CMK (cell line): ENCODE results near the gene SLC16A3.
"Not testable (repeated sequence)": the region's sequence is repeated elsewhere in the genome, so short reads cannot be mapped to it uniquely, and the experiment has no call there.

ENCODE experiments used
- DNase-seq: peaks from one replicate; pipeline ENCODE4 v3.0.0-alpha.2; 2010; ENCODE audit warnings: low read depth

The SLC16A3 gene

DNA sequence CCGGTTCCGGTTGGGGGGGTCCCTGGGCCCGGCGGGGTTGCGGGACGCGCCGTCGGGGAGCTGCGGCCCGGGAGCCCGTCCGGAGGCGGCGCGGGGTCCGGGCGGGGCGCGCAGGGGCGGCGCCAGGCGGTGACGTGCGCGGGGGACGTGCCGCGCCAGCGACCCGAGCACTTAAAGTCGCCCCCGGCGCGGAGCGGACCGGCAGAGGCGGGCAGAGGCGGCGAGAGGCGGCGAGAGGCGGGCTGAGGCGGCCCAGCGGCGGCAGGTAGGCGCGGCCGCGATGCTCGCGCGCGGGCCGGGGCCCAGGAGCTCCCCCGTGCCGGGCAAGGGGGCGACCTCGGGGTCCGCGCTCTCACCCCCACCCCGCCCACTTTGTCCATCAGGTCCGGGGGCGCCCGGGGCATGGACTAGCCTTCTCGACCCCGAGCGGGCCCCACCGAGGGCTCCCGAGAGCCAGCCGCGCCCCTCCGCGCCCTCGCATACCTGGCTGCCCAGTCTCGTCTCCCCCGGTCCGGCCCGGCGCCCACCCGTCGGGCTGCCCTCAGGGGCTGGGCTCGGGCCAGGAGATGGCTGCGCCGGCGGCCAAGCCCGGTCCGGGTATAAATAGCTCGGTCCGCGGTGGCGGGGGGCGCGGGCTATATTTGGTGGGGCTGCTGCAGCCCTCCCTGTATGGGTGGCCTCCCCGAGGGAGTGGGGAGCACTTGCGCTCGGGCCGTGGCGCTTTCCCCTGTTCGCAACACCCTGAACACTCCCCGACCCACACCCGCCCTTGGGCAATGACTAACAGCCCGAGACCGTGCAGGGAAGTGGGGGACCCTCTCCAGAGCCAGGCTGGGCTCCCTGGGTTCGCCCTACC is at the start of gene SLC16A3:
Gene SLC16A3, plus strand, starts transcription at position 201 of the 856 bp plus-strand sequence. CDS start 6,967 bp downstream, outside the sequence.
- DNase-seq, result no peak

DNA sequence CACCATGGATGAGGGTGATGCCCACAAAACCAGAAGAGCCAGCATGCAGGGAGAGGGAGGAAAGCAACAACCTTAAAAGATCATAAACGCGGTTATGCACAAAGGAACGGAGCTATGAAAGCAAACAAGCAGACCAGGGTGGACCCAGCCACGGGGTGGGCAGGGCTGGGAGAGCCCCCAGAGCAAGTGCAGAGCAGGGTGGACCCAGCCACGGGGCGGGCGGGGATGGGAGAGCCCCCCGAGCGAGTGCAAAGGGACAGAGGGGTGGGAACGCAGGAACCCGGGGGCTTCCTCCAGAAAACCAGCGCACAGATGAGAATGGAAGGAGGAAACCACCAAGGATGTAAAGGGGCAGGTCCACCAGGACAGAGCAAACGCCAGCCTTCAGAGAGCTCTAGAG is 49.4 kb upstream of the SLC16A3 start:
- no peak for DNase-seq

DNA sequence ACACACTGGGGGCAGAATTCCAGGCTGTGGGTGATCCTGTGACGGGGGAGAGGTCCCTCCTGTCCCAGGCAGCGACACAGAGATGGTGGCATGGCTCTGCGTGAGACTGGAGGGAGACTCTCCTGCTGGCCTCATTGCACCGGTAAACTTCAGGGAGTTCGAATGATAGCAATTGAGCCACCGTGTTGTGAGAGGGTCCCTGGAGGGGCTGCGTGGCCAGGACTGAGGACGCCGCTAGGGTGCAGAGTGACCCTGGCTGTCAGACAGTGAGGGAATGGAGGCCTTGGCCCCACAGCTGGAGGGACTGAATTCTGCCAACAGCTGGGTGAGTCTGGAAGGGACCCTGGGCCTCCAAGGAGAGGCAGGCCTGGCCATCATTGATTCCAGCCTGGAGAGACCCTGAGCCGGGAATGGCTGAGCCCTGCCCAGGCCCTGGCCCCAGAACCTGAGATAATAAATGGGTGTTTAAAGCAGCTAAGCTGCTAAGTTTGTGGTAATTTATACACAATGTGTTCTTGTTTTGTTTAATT is 48.8 kb upstream of the SLC16A3 start:
- no peak for DNase-seq

DNA sequence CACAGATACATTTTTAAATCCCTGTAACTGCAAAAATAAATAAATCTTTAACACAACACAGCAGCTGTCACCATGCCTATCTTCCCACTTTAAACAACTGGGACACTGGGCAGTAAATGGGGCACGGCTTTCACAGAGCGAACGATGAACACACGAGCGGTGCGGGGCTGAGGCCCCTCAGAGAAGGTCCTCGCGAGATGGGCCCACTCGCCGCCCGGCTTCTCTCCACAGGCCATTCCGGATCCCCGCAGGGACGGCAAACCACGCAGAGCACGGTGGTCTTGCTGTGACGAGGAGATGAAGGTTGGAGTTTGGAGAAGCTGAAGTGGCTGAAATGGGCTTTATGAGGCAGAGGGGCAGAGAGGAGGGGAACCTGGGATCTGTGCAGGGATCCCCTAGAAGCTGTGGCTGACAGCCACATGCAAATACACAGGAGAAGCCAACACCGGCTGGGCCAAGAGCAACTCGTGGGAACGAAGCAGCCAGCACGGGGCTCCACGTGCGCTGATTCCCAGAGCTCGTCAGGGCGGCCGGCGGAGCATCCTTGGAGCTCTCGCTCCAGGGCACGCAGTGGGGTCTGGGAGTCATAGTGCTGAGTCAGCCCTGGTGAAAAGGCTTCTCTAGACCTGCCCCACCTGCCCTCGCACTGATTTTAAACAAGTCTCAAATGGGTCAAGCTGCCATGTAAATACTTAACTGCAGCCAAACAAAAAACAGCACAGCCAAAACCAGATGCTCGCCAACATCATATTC is 47.9 kb upstream of the SLC16A3 start:
- no peak for DNase-seq

DNA sequence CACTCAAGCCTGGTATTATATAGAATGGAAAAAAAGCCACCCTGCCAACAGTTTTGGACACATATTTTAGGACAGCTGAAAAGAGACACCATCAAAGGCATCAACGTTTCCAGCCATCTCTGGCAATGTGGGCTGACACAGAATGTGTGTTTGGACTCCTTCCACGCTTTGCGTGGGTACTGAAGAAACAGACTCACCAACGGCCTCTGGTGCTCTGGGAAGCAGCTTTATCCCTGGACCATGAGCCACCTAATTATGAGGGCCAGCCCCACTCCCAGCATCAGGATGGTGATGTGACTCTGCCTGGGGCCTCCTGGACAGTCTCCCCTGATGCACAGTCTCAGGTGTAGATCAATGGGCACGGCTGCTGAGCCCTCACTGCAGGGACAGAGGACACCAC is 44.1 kb upstream of the SLC16A3 start:
- no peak for DNase-seq

DNA sequence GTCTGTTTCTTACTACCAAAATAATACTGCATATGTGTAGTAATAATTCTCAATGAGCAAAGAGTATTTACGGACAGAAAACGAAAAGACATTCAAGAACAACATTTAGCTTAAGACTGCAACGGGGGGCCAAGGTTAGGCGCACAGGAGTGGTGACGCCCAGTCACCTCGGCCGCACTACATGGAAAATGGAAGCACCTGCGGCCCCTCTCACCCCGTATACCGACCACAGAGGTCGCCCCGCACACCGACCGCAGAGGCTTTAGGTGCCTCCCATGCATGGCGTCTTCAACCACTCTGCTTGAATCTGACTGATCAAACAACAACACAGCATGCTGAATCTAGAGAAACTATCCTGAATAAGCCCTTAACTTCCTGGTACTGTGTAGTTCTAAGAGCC is 42.6 kb upstream of the SLC16A3 start:
- DNase-seq, result no peak

DNA sequence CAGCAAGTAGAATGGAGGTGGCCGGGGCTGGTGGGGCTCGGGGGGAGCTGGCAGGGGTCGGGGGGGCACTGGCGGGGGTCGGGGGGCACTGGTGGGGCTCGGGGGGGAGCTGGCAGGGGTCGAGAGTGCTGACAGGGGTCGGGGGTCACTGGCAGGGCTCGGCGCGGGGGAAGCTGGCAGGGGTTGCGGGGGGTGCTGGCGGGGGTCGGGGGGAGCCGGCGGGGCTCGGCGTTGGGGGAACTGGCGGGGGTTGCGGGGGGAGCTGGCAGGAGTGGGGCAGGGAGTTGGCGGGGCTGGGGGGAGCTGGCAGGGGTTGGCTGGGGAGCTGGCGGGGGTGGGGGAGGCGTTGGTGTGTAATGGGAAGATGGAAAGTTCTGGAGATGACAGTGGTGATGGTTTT is 41.3 kb upstream of the SLC16A3 start:
- DNase-seq, result no peak

DNA sequence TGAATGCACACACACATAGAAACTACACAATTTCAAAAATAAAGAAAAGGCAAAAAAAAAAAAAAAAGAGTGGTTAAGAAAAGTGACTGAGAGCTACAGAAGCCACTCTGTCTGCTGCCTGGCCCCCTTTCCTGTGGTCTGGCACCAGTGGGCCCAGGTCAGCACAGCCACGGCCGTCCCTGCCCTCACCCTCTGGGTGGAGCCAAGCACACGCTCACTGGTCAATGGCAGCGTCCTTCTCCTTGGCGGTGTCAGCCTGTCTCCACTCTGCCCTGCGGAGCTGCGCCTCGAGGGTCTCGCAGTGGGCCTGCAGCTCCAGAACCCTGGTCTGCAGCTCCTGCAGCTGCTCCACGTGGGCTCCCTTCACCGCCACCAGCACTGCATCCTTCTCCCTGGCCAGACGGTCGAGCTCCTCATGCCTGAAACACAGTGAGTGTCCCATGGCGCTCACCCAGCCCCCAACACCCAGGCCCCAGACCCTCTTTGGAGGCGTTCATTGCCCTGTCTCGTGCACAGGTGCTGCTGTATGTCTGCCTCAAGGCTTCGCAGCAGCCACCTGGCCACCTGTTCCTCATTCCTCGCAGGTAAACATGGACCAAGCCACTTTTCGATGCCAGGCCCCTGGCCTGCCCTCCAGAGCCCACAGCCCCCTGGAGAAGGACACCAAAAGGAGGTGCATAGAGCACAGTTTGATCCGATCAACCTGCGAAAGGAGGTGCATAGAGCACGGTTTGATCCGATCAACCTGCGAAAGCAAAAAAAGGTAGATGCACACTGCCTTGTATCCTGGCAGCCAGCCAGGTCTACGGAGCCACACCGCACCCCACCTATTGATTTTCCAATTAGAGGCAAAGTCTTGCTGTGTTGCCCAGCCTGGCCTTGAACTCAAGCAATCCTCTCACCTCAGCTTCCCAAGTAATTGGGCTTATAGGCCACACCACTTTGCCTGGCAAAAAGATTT is 40.6 kb upstream of the SLC16A3 start:
- no peak for DNase-seq

DNA sequence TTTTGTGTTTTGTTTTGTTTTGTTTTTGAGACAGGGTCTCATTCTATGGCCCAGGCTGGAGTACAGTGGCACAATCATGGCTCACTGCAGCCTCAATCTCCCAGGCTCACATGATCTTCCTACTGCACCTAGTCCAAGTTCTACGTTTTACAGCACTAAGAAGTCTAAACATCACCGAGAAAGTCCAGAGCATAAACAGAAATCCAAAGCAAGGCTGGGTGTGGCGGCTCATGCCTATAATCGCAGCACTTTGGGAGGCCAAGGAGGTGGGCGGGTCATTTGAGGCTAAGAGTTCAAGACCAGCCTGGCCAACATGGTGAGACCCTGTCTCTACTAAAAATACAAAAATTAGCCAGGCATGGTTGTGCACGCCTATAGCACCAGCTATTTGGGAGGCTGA is 35.8 kb upstream of the SLC16A3 start:
- not testable (repeated sequence) for DNase-seq

DNA sequence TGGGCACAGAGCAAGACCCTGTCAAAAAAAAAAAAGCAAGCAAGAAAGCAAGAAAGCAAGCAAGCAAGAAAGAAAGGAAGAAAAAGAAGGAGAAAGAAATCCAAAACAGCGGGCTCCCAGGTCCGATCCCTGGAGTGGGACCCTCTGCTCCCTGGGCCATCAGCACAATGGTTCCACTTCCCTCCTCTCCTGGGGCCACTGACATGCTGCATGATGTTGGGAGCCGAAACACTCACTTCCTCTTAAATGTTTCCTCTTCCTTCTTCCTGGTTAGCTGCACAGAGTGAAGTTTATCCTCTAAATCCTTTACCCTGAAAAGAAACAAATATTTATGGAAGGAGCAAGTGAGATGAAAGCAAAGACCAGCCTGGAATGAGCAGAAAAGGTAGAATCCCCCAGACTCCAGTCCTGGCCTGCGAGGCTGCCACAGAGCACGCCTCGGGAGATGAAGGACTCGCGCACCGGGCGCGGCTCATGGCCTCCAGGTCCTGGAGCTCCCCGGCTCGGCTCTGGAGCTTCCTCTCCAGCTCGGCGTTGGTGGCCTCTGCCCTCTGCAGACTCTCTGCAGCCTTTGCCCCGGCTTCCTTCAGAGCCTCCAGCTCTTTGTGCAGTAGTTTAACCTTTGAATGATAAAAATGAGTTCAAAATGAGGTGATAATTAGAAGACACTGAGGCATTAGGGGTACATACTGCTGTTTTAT is 35.2 kb upstream of the SLC16A3 start:
- no peak for DNase-seq

DNA sequence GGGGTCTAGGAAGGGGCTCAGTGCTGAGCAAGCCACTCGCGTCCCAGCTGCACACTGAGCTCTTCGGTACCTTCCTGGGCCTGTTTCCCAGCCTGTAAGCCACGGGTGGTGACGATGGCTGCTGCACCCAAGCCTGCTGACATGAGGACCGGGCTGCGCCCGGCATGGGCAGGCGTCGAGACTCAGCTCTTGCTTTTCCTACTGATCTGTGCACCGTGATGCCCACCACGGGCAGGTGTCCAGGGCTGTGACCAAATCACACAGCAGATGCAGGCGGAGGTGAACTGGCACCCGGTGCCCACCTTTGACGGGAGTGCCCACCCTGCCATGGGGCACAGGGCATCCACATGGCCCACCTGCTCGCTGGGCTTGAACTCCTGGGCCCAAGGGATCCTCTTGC is 34.1 kb upstream of the SLC16A3 start:
- DNase-seq, result no peak

DNA sequence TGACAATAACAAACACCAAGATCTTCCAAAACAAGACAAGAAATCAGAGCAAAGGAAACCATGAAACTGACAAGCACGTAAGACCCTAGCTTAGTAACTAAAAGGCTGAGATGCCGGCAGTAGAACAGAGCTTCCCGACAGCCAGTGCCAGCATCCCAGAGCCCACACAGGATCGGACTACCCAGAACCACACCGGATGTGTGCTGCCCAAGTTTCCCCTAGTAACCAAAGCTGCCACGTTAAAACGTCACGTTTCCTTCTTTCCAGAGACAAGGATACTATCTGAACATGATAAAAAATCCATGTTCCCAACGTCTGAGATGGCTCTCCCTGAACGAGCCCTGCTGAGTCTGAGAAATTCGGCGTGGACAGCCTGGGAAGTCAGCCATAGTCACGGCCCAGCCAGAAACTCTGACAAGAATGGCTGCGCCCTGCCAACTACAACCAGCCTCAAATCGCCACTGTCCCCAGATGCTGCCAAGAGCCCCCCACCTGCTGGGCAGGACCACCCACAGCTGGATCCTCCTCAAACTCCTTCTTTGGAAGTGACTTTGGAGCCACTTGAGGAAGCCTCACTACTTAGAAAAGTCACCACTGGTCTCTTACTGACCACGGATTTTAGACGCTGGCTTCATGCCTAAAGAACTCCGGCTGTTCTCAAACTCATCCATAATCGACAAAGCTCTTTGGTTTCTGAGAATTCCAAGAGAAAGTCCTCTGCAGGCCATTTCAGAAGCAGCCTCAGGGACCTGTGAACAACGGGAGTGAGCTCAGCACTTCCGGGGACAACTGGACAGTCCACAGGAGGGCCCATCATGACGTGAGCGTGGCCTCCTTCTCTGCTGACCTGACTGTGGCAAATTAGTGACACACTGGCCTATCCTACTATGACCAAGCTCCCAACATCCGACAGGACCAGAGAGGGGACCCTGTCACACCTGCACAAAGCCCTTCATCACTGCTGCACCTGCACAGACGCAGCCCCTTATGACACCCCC is 32.9 kb upstream of the SLC16A3 start:
- DNase-seq, result no peak

DNA sequence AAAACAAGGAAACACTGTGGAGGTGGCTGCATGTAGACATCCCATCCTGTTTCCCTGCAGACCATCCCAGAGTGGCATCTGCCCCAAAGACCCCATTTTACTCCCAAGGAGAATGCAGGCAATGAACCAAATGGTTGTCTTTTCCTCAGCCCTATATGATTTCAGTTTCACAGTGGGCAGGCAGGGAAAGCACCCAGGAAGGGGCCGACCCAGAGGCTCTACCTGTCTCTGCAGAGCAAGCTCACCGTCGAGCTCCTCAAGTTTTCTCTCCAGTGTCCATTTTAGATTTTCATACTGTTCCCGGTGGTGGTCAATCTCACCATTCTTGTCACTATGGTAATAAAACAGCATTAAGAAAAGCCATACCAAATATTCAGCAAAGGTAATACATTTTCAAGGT is 30.8 kb upstream of the SLC16A3 start:
- DNase-seq, result no peak

DNA sequence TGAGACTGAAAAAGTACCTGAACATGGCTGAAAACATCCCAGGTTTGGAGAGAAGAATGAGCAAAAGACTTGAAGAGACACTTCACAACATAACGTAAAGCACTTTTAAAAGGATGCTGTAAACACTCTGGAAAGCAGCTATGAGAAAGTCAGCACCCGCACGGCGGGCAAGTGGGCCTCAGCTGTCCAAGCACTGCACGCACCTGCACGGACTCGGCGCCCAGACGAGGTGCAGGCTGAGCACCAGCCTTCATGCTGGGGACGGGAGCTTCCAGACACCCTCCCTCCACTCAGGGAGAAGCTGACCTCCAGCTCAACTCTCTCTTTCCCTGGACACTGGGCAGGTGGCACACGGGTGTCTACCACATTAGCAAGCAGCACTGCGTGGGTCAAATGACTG is 29.3 kb upstream of the SLC16A3 start:
- no peak for DNase-seq

DNA sequence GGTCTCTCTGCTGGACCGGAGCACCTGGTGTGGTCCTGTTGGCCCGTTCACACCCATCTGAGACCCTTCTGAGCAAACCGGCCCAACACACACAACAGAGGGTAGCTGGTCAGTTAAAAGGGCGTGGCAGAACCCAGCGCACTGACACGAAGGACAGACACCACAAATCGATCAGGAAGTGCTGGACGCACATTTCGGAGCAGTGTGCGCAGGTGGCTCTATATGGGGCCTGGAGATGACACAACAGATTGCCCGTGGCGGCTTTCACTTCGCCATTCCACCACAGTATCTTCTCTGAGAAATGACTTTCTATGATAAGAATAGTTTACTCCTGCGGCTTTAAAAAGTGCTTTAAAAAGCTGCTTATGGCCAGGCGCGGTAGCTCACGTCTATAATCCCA is 28.7 kb upstream of the SLC16A3 start:
- no peak for DNase-seq

DNA sequence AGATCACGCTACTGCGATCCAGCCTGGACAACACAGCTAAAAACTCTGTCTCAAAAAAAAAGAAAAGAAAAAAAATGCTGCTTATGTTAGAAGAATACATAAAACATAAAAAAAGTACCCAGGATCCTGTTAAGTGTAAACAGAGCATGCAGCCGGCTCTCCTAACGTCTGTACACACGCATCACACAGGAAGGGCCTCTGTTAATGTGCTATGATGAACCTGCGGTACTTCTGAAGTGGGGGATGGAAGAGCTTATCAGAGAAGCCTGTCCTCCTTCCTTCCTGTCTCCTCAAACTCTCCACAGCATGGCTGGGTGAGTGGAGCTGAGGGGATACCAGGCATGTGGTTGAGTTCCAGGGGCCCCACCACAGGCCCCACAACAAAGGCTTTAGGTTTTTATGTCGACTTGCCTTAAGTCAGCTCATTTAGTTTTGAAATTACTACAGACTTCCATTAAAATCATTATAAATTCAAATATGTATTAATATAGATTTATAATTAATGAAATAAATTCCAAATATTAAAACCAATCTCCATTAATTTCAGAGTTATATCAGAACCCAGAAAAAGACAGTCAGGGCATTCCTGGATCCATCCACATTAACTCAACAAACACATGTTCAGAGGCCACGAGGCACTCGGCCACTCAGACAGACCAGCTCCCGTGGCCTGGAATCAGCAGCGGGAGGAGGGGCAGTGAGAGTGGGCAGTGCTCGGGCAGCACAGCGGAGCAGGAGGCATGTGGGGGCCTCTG is 27.9 kb upstream of the SLC16A3 start:
- DNase-seq, result peak; percentile 92

DNA sequence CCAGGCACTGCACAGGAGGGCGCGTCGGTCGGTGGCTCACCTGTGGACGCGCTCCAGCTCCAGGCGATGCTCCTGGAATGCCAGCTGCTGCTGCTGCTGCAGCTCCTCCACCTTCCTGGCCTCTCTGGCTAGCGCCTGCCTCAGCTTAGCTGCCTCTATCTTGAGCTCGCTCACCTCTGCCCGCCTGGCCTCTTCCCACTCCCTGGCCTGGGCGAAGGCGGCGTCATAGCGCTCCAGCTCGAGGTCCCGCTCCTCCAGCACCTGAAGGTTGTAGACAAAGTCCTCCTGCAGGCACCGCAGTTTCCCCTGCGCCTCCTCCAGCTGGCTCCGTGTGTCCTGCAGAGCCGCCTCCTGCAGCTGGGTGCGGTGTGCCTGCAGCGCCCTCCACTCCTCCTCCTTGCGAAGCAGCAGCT is 27.3 kb upstream of the SLC16A3 start:
- no peak for DNase-seq

DNA sequence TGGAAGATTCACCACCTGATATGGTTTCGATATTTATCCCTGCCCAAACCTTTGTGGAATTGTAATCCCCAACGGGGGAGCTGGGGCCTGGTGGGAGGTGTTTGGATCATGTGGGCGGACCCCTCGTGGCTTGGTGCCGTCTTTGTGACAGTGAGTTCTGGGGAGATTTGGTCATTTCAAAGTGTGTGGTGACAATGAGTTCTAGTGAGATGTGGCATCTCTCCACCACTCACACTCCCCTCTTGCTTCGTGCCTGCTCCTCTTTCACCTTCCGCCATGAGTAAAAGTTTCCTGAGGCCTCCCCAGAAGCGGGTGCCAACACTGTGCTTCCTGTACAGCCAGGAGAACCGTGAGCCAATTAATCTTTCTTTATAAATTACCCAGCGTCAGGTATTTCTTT is 25.9 kb upstream of the SLC16A3 start:
- no peak for DNase-seq

DNA sequence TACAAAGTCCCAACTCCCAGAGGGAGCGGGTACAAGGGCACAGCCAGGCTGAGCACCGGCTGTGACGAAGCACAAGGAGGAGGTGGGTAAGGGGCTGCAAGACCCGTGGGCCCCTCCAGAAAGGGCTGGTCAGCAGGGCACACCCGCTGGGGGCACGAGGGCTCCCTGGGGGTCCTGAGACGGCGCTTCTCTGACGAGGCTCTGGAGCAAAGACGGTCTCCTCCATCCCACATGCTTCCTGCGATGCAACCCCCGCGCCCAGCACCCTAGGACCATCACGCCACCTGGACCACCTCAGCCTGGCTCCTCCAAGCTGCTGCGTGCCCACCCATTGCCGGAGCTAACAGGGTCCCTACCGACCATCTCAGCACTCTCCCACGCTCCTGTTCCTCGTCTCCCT is 24.9 kb upstream of the SLC16A3 start:
- DNase-seq, result no peak
